Hepatocyte (in vitro differentiated cells): ENCODE measurements around the gene PIANP.

ENCODE experiments used
- EZH2 ChIP-seq: fragments of 200-600 bp; sonication (generic); IDR thresholded peaks from 2 replicates; pipeline ENCODE4 v1.6.1; 2016; ENCODE audit warnings: antibody characterized with exemption, mild to moderate bottlenecking, borderline replicate concordance
- EZH2phosphoT487 ChIP-seq: fragments of 200-600 bp; sonication (generic); IDR thresholded peaks from one replicate; pipeline ENCODE4 v1.6.1; 2018; ENCODE audit warnings: antibody characterized with exemption, mild to moderate bottlenecking, low read depth, moderate library complexity; ENCODE audit not compliant: unreplicated experiment, severe bottlenecking
- TF ChIP-seq, protein P1 (sequence below): fragments of 200-600 bp; sonication (generic); IDR thresholded peaks from 2 replicates; pipeline ENCODE4 v1.5.1; 2016; ENCODE audit warnings: antibody characterized with exemption, mild to moderate bottlenecking; ENCODE audit not compliant: poor library complexity

DNA sequence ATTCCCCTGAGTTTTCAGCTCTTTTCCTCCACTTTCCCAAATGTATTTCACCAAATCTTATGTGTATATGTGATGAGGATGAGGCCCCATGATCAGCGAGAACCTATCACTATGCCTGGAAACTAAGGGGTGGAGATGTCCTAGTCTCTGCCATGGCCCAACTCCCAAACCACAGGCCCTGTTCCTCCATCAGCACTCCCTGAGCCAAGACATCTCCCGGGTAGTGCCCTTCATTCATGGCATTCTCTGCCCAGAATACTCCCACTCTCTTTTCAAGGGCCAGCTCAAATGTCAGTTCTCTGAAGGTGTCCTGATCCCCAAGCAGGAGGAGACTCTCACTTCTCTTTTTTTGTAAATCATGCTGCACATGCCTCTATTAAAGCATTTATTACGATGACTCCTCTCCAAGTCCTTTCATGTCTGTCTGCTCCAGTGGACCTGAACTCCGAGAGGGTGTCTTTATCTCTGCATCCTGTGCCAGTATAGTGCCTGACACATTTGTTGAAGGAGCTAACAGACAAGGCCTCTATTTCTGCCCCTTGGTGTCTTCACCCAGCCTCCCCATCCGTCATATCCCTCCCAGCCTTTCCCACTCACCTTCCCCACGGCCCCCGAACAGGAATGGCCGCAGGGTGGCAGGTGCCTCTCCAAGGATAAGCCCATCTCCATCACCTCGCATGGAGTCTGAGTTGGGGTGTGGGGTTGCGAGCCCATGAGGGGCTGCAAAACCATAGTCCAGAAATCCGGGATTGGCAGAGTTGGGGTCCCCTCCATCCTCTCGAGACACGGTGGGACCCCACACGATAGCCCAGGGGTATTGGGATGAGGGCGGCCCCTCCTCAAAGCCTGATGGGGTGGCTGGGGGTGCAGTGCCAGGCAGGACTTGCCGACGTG lies 3.7 kb downstream of the PIANP start:
- TF ChIP-seq, protein P1, sequence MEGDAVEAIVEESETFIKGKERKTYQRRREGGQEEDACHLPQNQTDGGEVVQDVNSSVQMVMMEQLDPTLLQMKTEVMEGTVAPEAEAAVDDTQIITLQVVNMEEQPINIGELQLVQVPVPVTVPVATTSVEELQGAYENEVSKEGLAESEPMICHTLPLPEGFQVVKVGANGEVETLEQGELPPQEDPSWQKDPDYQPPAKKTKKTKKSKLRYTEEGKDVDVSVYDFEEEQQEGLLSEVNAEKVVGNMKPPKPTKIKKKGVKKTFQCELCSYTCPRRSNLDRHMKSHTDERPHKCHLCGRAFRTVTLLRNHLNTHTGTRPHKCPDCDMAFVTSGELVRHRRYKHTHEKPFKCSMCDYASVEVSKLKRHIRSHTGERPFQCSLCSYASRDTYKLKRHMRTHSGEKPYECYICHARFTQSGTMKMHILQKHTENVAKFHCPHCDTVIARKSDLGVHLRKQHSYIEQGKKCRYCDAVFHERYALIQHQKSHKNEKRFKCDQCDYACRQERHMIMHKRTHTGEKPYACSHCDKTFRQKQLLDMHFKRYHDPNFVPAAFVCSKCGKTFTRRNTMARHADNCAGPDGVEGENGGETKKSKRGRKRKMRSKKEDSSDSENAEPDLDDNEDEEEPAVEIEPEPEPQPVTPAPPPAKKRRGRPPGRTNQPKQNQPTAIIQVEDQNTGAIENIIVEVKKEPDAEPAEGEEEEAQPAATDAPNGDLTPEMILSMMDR, result no peak
- TF ChIP-seq EZH2 (no peak), EZH2phosphoT487 (no peak)
